Globus pallidus (tissue), 1 donor: ENCODE measurements around the gene PLIN4.
A peak's percentile ranks its signal among the peaks of the same experiment; 100 is the strongest.
"Not testable (repeated sequence)": the region's sequence is repeated elsewhere in the genome, so short reads cannot be mapped to it uniquely, and the experiment has no call there.

ENCODE experiments used
- DNase-seq: peaks from one replicate; pipeline ENCODE4 v3.0.0-alpha.2; 2015; ENCODE audit warnings: low spot score

Gene PLIN4

DNA sequence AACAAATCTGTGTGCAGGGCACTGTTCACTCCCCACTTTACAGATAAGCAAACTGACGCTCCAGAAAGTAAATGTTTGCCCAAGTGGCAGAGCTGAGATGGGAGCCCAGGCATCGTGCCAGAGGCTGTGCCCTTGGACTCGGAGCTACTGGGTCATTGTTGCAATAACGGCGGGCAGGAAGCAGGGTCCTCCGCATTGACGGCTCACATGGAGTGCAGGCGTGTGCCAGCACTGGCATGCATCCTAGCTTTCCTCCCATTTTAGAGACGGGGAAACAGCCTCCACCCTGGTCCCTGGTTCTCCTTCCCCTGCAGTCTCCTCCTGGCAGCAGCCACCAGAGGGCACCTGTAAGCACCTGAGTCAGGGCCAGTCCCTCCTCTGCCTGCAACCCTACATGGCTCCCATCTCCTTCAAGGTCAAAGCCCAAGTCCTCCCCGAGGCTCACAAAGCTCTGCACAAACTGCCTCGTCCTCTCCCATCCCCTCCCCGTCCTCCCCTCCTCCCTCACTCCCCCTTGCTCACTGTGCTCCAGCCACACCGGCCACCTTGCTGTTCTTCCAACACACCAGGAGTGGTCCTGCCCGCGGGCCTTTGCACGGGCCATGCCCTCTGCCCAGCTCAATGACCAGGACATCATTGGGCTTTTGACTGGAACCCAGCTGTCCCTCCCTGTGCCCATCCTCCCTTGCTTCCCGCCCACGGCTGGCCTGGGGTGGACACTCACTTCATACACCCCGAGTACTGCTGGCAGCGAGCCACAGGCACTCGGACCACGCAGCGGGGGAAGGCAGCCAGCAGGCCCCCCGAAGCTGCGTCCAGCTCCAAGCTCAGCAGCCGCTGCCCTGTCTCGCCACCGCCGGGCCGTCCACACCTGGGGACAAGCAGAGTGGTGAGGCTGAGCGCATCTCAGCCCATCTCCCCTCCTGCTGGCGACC lies 29.3 kb upstream of the PLIN4 start:
- no peak for DNase-seq

DNA sequence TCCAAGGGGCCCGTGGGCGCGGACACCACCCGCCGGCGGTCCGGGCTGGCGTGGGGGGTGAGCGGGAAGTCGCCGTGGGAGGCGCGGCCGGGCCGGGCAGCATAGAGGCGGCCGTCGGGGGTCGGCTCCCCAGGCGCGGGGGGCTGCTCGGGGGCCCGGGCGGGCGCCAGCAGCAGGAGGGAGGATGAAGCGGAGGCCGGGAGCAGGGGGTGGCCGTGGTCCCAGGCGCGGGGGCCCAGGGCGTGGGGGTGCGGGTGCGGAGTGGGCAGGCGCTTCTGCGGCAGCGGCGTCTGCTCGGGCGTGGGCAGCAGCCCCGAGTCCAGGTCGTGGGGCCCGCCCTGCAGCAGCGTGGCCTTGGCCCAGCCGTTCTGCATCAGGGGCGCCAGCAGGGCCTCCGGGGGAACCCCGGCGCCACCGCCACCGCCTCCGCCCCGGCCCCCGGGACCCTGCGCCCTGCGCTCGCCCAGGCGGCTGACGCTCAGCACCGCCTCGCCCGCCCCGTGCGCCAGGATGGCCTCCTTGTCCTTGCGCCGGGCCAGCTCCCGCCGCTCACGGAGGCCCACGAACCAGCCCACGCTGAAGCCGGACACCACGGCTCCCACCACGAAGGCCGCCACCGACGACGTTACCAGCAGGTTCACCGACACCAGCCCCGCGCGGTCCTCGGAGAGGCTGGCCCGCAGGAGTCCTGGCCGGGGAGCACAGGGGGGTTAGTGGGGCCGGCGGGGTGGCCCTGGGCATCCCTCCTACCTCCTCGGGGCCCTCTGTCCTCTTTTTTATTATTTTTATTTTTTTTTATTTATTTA lies 25.8 kb upstream of the PLIN4 start:
- no peak for DNase-seq

DNA sequence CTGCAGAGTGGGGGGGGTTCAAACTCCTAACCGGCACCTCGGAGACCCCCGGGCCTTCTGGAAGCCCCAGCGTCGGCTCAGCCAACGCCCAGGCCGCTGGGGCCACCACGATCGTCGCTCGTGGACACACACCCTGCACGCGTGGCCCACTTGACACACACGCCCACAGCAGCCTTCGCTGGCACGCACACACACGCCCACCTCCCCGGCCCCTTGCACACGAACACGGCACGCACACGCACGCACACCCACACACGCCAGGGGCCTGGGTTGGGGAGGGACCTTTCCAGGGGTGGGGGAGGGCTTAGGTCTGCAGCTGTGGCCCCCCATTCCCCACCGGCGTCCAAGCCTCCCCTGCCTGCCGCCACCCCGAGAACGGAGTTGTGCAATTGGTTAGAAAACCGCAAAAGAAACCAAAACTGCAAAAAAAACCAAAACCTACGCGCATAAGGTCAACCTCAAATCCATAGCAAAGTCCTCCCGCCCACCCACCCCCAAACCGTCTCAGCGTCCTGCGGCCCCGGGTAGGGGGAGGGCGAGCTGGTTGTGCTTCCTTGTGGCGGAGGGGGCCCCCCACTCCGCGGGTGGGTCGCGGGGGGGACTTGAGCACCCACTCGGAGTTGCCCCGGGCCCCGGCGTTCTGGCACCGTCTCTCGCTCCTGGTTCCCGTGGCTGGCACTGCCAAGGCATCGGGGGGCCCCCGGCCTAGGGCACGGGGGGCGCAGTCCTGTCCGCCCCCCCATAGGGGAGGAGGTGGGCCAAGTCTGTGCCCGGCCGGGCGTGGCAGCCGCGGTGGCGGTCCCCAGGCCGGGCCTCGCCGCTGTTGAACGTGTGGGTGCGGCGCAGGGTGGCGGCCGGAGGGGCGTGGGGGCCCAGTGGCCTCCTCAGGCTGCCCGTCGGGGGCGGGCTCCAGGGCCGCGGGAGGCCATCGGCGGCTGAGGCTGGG lies 24.9 kb upstream of the PLIN4 start:
- no peak for DNase-seq

DNA sequence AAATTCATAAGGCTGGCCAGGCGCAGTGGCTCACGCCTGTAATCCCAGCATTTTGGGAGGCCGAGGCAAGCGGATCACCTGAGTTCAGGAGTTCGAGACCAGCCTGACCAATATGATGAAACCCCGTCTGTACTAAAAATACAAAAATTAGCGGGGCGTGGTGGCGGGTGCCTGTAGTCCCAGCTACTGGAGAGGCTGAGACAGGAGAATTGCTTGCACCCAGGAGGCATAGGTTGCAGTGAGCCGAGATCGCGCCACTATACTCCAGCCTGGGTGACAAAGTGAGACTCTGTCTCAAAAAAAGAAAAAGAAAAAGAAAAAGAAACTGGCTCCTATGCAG lies 23.5 kb upstream of the PLIN4 start:
- not testable (repeated sequence) for DNase-seq

DNA sequence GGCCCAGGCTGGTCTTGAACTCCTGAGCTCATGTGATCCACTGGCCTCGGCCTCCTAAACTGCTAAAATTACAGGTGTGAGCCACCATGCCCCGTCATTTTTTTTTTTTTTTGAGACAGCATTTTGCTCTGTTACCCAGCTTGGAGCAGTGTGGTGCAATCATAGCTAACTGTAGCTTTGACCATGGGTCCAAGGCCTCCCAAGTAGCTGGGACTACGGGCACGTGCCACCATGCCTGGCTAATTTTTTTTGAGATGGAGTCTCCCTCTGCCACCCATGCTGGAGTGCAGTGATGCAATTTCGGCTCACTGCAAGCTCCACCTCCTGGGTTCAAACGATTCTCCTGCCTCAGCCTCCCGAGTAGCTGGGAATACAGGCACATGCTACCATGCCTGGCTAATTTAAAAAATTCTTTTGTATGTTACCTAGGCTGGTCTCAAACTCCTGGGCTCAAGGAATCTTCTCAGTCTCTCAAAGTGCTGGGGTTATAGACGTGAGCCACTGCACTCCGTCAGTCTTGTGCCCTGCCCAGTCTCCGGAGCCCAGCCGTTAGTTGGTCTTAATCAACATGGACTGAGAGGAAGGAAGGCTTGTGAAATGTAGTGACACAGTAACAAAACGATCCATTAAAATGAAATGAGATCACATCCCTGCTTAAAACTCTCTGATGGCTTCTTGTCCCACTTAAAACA lies 23.0 kb upstream of the PLIN4 start:
- DNase-seq: no peak

DNA sequence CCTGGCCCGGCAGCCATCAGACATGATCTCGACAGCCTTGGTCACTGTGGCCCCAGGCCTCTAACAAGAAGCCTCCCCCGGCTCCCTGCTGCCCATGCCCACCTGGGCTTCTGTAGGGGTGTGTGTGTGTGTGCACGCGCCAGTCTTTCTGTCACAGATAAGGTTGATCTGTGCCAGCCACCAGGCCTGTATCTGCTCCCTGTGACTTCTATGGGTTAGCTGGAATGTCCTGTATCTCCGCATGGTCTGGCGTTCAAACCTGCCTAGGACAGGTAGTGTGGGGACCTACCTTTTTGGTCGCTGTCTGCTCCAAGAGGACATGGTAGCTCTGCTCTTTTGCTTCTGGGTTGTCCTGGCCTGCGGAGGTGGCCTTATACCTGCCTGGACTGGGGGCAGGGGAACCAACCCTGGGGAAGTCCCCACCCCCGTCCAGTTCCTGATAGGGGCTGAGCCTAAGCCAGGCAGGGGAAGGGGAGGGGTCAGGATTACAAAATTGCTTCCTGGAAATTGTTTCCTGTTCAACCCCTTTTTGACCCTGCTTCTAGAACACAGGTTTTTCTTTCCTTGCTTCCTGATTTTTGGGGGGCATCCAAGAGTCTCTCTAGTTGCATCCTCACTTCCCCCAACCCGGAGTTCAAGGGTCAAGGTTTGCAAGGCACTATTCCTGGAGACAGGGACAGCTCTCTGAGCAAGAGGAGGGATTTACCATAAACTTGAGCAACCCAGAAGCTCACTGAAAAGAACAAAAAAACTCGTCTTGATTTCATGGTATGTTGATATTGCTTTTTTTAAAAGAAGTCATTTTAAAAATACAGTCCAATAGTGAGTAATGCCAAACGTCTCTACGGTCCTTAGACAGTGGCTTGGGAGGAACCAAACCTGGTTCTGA lies 21.7 kb upstream of the PLIN4 start, which contains the start of gene LRG1:
LRG1 (minus strand) TSS at position 344 of the 889 bp plus-strand sequence; CDS start at position 321, 23 bp downstream.
- peak; percentile 20 for DNase-seq

DNA sequence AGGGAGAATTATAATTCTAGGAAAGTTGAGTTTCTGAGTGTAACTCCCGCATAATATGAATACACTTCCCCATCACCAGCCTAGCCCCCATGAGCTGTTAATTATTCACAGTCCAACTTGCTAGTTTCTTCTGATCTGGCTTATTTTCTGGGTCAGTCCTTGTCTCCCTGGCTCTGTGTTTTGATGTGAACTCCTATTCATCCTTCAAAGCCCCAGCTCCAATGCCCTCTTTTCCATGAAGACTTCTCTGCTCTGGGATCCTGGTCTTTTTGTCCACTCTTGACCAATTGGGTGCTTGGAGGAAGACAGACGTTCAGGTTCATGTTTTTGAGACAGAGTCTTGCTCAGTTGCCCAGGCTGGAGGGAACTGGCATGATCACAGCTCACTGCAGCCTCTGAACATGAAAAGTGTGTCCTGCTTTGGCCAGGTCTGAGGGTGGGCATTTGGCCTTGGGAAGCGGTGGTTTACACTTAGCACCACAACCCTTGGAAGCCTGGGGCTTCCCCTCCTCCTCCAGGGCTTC lies 20.9 kb upstream of the PLIN4 start:
- no peak for DNase-seq

DNA sequence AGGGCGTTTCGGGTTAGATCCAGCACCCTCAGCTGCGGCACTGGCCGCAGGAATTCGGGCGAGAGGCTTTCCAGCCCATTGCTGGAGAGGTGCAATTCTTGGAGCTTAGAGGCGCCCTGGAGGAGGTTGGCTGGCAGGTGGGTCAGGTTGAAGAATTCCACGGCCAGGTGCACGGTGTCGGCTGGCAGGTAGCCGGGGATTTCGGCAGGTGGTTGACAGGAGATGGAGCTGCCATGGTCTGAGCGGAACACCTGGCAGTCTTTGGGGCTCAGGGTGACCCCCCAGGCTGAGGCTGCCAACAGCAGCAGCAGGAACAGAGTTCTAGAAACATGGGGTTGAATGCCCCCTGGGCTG lies 20.3 kb upstream of the PLIN4 start:
- no peak for DNase-seq

DNA sequence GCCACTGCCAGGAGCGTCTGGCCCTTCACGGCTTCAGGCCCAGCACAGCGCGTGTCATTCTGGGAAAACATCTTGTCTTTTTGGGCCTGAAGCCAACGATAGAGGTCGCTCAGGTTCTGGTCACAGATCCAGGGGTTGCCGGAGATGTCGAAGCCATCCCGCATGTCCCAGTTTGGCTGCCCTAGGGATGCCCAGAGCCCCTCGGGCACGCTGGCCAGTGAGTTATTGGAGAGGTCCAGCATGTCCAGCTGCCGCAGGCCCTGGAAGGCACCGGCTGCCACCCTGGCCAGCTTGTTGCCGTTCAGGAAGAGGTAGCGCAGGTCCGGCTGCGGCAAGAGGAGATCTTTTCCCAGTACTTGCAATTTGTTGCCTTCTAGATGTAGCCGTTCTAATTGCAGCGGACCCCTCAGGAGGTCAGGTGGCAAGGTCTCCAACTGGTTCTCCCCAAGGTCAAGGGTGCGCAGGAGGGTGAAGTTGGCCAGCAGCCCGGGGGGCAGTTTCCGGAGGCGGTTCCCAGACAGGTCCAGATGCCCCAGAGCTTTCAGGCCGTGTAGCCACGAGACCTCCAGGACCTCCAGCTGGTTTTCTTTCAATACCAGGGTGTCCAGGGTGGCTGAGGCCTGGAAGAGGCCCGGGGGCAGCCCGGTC lies 19.8 kb upstream of the PLIN4 start:
- DNase-seq: no peak

DNA sequence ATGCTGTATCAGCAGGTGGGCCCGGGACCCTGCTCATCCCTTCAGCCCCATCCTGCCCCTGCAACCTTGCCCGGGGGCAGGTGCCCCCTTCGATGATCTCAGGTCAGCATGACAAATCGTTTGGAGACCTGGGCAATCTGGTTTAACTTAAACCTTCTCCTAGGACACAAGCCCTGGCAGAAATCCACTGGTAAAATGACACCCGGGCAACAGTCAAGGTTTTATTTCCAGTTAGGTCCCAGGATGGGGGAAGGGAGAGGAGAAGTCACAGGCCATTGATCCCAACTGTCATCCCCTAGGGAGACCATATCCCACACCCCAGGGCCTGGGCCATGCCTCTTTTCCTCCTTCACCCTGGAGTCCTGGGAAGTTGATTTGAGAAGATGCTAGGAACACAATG lies 18.5 kb upstream of the PLIN4 start:
- no peak for DNase-seq

DNA sequence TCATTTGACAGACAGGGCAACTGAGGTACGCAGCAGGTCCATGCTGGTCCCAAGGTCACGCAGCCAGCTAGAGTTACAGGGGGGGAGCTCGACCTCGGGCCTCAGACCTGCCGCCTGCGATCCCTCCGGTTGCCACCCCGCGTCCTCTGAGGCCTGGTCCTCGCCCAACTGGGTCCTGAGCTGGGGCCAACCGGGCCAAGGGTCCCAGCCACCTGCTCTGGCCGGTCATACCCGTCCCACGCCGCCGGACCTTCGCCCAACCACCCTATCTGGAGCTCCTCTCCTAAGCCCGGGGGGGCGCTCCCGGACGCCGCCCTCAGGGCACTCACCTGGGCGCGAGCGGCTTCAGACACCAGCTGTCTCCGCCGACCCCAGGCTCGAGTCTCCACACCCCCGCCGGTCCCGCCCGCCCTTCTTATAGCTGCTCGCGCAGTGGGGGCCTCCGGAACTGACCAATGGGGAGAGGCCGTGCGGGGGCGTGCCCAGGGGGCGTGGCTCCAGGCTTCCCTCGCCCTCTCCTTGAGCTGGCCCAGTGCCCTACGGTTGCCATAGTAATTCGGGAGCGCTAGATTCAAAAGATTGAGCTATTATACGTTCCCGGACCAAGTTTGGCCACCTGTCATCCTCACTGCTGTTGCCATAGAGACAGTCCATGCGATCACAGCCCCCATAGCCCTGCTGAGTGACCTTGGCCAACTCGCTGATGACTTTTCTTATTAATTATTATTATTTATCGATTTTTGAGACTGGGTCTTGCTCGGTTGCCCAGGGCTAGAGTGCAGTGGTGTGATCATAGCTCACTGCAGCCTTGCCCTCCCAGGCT lies 16.8 kb upstream of the PLIN4 start, which contains the start of gene PLIN5:
PLIN5 (minus strand) TSS at position 389 of the 823 bp plus-strand sequence. CDS start 1,150 bp downstream, outside the sequence.
- DNase-seq: peak; percentile 34

DNA sequence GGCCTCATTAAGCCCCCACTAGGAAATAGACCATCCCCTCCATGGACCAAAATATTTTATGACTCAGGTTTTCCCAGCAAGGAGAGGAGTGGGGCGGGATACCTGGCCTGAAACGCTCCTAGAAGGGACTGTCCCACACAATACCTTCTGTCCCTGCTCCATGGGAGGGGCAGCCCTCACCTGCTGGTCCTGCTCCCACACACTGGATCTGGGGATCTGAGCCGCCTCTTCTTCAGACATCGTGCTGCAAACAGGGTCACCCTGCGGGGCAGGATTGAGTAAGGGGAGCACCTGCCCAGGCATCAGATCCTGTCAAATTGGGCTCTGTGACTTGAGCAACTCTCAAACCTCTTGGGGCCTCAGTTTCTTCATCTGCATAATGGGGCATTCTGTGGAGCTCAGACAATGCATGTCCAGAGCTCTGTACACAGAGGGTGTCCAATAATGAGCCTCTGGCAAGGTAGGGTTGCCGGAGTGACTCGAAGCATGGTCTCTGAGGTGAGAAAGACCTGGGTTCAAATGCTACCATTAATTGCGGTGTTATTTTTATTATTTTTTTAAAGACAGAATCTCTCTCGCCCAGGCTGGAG lies 15.6 kb upstream of the PLIN4 start:
- DNase-seq: no peak

DNA sequence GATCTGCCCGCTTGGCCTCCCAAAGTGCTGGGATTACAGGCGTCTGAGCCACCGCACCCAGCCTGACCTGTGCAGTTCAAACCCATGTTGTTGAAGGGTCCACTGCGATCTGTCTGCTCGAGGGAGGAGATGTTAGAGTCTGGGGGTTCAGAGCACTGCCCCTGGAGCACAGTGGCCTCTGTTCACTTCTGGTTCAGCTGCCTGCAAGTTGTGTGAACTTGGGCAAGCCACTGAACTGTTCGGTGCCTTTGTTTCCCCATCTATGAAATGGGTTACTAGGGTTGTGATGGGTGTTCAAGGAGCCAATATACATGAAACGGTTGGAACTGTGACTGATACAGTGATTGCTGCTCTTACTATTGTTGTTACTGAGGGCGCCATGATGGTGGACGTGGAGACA lies 15.0 kb upstream of the PLIN4 start:
- no peak for DNase-seq

DNA sequence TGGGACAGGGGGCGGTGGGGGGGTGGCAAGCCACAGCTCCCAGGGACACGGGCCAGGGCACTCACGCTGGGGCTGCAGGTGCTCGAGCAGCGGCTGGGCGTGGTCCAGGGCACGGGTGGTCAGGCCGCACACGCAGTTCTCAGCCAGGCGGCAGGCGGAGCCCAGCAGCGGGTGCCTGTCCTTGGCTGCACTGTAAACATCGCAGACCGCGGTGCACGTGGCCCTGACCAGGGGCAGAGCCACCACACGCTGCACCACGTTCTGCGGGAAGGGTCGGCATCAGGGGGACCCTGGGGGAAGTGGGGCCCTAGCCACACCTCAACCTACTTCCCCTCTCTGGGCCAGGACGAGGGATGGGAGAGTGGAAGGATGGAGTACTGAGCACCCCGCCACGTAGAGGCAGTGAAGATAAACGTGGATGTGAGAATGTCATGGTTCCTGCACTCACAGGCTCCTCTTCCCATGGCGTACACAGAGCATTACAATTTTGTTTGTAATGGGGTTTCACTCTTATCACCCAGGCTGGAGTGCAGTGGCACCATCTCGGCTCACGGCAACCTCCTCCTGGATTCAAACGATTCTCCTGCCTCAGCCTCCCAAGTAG lies 13.4 kb upstream of the PLIN4 start:
- no peak for DNase-seq

DNA sequence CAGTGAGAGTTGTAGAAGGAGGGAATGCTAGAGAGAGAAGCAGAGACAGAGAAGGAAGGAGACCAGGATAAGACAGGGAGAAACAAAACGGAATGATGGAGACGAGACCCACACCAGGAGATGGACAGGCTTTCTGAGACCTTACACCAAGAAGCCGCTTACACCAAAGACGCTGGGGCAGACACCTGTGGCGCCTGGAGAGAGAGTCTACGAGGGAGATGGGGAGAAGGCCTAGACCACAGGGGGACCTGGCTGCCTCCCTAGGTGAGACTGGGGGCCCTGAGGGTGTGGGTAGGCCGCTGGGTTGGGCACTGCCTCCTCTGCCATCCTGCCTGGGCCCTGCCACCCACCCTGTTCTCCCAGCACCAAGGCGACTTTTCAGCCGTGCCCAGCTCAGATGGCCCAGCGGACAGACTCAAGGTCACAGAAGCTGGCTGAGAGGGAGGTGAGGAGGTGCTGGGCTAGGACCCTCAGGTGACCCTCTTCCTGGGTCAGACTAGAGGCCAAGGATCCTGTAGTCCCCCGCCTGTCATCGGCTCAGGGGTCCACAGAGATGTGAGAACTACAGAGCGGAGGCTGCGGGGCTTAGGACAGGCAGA lies 11.7 kb upstream of the PLIN4 start:
- DNase-seq: no peak

DNA sequence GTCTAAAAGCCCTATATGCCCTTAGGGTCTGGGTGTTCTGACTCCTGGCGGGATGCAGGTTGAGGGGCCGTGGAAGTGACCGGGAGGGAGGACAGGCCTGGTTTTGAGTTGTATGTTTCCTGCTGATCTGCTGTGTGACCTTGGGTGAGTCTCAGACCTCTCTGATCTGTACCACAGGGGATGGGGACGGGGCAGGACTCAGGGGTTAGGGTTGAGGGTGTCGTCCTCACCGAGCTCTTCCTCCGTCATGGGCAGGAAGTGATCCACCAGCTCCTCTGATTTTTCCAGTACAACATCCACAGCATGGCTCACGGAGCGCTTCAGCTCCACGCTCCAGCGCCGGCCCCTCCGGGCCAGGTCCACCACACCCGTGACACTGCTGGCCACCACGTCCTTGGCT lies 10.6 kb upstream of the PLIN4 start:
- no peak for DNase-seq

DNA sequence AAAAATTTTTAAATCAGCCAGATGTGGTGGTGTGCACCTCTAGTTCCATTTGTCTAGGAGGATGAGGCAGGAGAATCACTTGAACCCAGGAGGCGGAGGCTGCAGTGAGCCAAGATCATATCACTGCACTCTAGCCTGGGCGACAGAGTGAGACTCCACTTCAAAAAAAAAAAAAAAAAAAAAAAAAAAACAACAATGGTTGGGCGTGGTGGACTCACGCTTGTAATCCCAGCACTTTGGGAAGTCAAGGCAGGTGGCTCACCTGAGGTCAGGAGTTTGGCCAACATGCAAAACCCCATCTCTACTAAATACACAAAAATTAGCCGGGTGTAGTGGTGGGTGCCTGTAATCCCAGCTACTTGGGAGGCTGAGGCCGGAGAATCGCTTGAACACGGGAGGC lies 9.1 kb upstream of the PLIN4 start:
- DNase-seq: not testable (repeated sequence)
